Activated naive CD8-positive, alpha-beta T cell treated with anti-CD3 and anti-CD28 coated beads for 36 hours (primary cell): Measurements from ENCODE around the gene MYH6. TPM values are rescaled to one million over a fixed set of nuclear protein-coding genes. Genes with fewer than 3 reads are reported as not detected.

Experiments
- DNase-seq: peaks from one replicate; pipeline ENCODE4 v3.0.0; 2021
- H3K27ac Mint-ChIP-seq: one replicate; pipeline ENCODE4 v1.8.0; 2022; ENCODE audit warnings: mild to moderate bottlenecking, moderate library complexity, mixed read lengths
- H3K27me3 Mint-ChIP-seq: one replicate; pipeline ENCODE4 v1.8.0; 2022; ENCODE audit warnings: mild to moderate bottlenecking, mixed read lengths
- H3K36me3 Mint-ChIP-seq: one replicate; pipeline ENCODE4 v1.8.0; 2021; ENCODE audit warnings: mild to moderate bottlenecking, mixed read lengths
- H3K4me1 Mint-ChIP-seq: one replicate; pipeline ENCODE4 v1.8.0; 2021; ENCODE audit warnings: mixed read lengths
- H3K4me3 Mint-ChIP-seq: one replicate; pipeline ENCODE4 v1.8.0; 2022; ENCODE audit warnings: mild to moderate bottlenecking, moderate library complexity, mixed read lengths
- H3K9me3 Mint-ChIP-seq: one replicate; pipeline ENCODE4 v1.8.0; 2022; ENCODE audit warnings: mixed read lengths
- total RNA-seq, 2 experiments: library from RNA; stranded (reverse); gene quantifications; one replicate each; pipeline ENCODE4 v1.2.3, GENCODE V29; 2021

The MYH6 gene
- total RNA-seq, 2 experiments from 2014 or later: not detected

- no peaks in the 10 kb centered on the region for H3K9me3 Mint-ChIP-seq
- H3K4me1 Mint-ChIP-seq: peaks cover 2% of the 10 kb centered on the region
- peaks cover 18% of the 10 kb centered on the region for H3K27me3 Mint-ChIP-seq
- no peaks in the 10 kb centered on the region for H3K36me3 Mint-ChIP-seq
- DNase-seq: no peak
- H3K27ac Mint-ChIP-seq: no peak overlapping the region
- no peak overlapping the region for H3K4me3 Mint-ChIP-seq
These were observed 50.8 kb downstream of the MYH6 start for GRCh38 chr14:23357261-23357660.

GRCh38 chr14:23356662-23357061 lies 51.4 kb downstream of the MYH6 start:
- Mint-ChIP-seq H3K9me3 (no peaks in the 10 kb centered on the region), H3K4me3 (no peak overlapping the region)

DNA sequence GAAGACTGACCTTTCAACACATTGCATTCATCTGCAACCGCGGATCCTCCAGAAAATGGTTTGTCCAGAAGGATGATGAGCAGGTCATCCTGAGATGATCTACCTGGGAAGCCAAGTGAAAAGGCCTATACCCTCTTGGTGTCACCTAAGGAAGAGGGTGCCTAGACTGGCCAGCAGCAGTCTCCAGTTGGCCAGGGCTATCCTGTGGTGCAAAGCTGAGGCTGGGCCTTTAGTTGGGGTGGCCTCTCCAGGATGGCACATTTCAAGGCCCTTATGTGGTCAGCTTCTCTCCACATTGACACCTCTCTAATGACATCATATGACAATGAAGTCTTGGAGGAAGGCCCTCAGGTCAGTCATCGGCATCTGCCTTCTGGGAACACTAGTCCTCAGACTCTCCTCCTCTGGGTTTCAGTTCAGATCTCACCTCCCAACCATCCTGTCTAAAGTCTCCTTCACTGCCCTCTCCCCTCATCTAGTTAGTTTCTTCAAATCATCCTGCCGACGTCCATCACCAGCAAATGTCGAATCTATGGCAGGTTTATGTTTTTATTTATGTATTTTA lies 52.1 kb downstream of the MYH6 start:
- no peaks in the 10 kb centered on the region for H3K36me3 Mint-ChIP-seq
- H3K27ac Mint-ChIP-seq: no peak overlapping the region
- DNase-seq: no peak
- H3K4me3 Mint-ChIP-seq: no peak overlapping the region
- peaks cover 6% of the 10 kb centered on the region for H3K4me1 Mint-ChIP-seq
- H3K27me3 Mint-ChIP-seq: peaks cover 23% of the 10 kb centered on the region
- H3K9me3 Mint-ChIP-seq: no peaks in the 10 kb centered on the region

More at GRCh38 chr14:23356662-23357061, 51.4 kb downstream of the MYH6 start:
- DNase-seq: no peak
- no peaks in the 10 kb centered on the region for H3K36me3 Mint-ChIP-seq
- peaks cover 2% of the 10 kb centered on the region for H3K4me1 Mint-ChIP-seq
- H3K27ac Mint-ChIP-seq: no peak overlapping the region
- H3K27me3 Mint-ChIP-seq: peaks cover 18% of the 10 kb centered on the region

DNA sequence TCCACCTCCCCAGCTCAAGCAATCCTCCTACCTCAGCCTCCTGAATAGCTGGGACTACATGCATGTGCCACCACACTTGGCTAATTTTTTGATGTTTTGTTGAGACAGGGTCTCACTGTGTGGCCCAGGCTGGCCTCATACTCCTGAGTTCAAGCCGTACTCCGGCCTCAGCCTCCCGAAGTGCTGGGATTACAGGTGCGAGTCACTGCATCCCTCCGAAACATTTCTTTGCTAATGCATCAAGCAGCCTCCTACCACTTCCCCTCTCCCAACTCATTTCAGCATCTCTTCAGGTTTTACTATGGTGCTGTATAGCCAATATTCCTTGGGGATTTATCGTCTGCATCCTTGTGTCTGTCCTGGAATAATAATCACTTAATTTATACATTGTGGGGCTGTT lies 53.1 kb downstream of the MYH6 start:
- Mint-ChIP-seq H3K9me3 (no peaks in the 10 kb centered on the region), H3K4me1 (peaks cover 6% of the 10 kb centered on the region), H3K36me3 (peaks cover 2% of the 10 kb centered on the region), H3K4me3 (no peak overlapping the region), H3K27me3 (peaks cover 23% of the 10 kb centered on the region), H3K27ac (no peak overlapping the region)
- no peak for DNase-seq

DNA sequence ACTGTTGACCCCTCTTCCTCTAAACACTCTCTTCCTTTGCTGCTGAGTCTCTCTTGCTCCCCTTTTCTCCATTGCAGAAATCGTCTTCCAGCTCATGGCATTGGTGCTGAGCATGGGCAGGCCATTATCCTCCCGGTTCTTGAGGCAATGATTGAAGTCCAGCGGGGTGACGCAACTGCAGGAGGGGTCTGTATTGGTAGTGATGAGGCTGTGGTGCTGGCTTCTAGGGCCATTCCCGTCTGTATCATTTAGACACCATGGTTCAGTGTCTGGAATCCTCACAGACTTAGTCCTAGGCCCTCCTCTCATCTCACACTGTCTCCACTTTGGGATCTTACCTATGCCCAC lies 54.7 kb downstream of the MYH6 start:
- Mint-ChIP-seq H3K36me3 (peaks cover 2% of the 10 kb centered on the region), H3K27ac (no peak overlapping the region), H3K4me1 (peaks cover 6% of the 10 kb centered on the region), H3K4me3 (peak overlapping the region; percentile 73), H3K27me3 (peaks cover 23% of the 10 kb centered on the region), H3K9me3 (no peaks in the 10 kb centered on the region)
- DNase-seq: no peak

DNA sequence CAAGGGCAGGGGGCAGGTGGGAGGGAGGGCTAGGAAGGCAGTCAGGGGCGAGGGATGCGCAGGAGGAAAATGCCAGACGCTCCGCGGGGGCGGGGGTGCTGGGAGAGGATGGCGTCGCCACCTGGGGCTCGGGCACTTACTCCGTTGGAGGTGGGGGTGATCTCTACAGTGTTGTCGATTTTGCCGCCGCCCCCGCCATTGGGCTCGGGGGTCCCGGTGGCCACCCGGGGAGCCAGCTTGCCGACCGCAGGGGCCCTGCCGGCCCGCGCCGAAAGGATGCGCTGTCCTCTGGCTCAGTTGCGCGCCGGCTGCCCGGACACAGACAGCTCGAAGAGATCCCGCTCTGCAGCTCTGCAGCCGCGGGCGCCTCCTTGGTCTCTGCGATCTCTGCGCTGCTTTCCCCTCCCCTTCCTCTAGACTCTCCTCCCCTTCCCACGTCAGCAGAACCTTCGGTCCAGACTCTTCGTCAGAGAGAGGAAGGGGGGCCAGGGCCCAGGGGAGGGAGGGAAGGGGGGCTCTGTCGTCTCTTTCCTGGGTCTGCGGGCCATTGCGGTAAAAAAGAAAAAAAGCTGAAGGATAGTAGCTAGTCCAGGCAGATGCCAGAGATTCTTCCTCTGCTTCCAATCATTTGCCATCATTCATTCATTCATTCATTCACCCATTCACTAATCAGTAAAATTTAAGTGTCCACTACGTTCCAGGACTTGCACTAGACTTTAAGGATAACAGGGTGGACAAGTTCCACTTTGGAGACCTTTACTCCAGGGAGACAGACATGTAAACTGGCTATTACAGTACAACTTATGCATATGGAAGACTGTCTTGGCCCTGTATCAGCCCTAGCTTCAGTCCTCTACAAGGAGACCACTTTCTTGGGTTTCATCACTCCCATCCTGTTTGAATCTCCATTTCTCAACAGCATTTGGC lies 55.3 kb downstream of the MYH6 start, which contains the start of gene SLC22A17:
Gene SLC22A17 (minus strand): TSS at position 382 of the 927 bp plus-strand sequence.
- peaks cover 6% of the 10 kb centered on the region for H3K4me1 Mint-ChIP-seq
- no peaks in the 10 kb centered on the region for H3K9me3 Mint-ChIP-seq
- no peak within 1 kb of the TSS for H3K27ac Mint-ChIP-seq
- DNase-seq: peak; percentile 49
- H3K4me3 Mint-ChIP-seq: peak within 1 kb of the TSS; percentile 73
- peaks cover 23% of the 10 kb centered on the region for H3K27me3 Mint-ChIP-seq
- H3K36me3 Mint-ChIP-seq: peaks cover 2% of the 10 kb centered on the region

GRCh38 chr14:23351681-23352505 lies 56.2 kb downstream of the MYH6 start:
- Mint-ChIP-seq H3K36me3 (peaks cover 2% of the 10 kb centered on the region), H3K4me3 (peak overlapping the region; percentile 73)
- no peak for DNase-seq

GRCh38 chr14:23349156-23349845 lies 58.8 kb downstream of the MYH6 start:
- H3K9me3 Mint-ChIP-seq: no peaks in the 10 kb centered on the region
- peaks cover 2% of the 10 kb centered on the region for H3K36me3 Mint-ChIP-seq
- no peak overlapping the region for H3K4me3 Mint-ChIP-seq
- no peak overlapping the region for H3K27ac Mint-ChIP-seq
- peaks cover 22% of the 10 kb centered on the region for H3K27me3 Mint-ChIP-seq
- H3K4me1 Mint-ChIP-seq: peaks cover 6% of the 10 kb centered on the region
- DNase-seq: no peak

More at GRCh38 chr14:23351681-23352505, 56.2 kb downstream of the MYH6 start:
- Mint-ChIP-seq H3K9me3 (no peaks in the 10 kb centered on the region), H3K27me3 (peaks cover 23% of the 10 kb centered on the region), H3K27ac (no peak overlapping the region), H3K4me1 (peaks cover 6% of the 10 kb centered on the region)

- Mint-ChIP-seq H3K4me1 (peaks cover 6% of the 10 kb centered on the region), H3K27me3 (peaks cover 12% of the 10 kb centered on the region), H3K9me3 (no peaks in the 10 kb centered on the region), H3K36me3 (peaks cover 2% of the 10 kb centered on the region), H3K27ac (no peak overlapping the region), H3K4me3 (no peak overlapping the region)
- no peak for DNase-seq
These were observed 59.8 kb downstream of the MYH6 start for GRCh38 chr14:23348297-23348655.

GRCh38 chr14:23347406-23348296 lies 60.4 kb downstream of the MYH6 start:
- H3K36me3 Mint-ChIP-seq: peaks cover 2% of the 10 kb centered on the region
- no peak for DNase-seq
- peaks cover 7% of the 10 kb centered on the region for H3K27me3 Mint-ChIP-seq
- no peak overlapping the region for H3K4me3 Mint-ChIP-seq
- H3K4me1 Mint-ChIP-seq: peaks cover 4% of the 10 kb centered on the region
- H3K27ac Mint-ChIP-seq: no peak overlapping the region
- H3K9me3 Mint-ChIP-seq: no peaks in the 10 kb centered on the region

DNA sequence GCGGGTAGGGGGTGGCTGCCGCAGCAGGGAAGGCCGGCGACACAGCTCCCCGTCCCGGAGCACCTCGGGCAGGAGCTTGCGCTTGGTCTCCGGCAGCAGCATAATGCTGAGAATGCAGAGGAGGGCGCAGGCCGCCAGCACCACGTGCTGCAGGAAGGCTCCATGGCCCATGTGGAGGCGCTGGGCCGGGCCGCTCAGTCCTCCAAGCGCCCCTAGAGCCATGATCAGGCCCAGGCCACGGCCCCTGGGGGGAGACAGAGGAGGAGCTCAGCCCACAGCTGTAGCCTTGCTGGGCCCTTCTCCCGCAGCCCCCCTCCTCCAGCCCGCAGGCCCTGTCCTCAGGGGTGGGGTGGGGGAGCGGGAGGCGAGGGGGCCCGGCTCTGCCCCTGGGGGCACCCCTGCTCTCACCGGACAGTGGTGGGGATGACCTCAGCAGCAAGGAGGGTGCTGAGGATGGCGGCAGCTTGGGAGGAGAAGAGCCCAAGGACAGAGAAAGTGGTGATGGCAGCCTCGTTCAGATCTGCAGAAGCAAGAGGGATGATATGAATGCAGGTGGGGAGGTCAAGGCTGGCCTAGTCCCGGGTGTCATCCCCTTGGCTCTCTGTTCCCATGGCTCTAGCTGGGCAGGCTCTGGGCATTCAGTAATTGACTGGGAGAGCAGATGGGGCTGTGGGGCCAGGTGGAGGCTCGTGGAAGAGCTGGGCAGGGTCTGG lies 61.2 kb downstream of the MYH6 start:
- Mint-ChIP-seq H3K4me3 (no peak overlapping the region), H3K27ac (no peak overlapping the region), H3K9me3 (no peaks in the 10 kb centered on the region), H3K4me1 (peaks cover 4% of the 10 kb centered on the region), H3K27me3 (peaks cover 5% of the 10 kb centered on the region), H3K36me3 (peaks cover 2% of the 10 kb centered on the region)
- DNase-seq: no peak

- Mint-ChIP-seq H3K27ac (no peak overlapping the region), H3K9me3 (no peaks in the 10 kb centered on the region), H3K4me1 (peaks cover 1% of the 10 kb centered on the region), H3K36me3 (peaks cover 2% of the 10 kb centered on the region), H3K4me3 (no peak overlapping the region), H3K27me3 (peaks cover 3% of the 10 kb centered on the region)
- no peak for DNase-seq
These were observed 61.9 kb downstream of the MYH6 start for GRCh38 chr14:23345987-23346692.

DNA sequence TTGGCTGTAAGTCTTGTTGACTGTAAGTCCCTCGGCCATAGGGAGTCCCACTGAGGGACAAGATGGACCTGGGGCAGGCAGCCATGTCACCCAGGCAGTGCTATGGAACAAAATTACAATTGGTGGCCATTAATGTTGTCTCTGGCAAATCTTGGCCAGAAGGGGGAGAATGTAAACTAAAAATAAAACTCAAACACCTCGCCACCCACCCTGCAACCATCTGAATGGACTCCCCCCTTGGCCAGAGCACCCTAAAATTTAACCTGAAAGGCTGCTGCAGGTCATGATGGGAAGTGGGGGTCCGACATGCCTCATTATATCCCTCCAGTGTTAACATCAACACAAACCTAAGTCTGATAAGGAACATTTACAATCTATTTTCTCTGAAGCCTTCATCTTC lies 63.6 kb downstream of the MYH6 start:
- no peak for DNase-seq
- Mint-ChIP-seq H3K27me3 (no peaks in the 10 kb centered on the region), H3K9me3 (no peaks in the 10 kb centered on the region), H3K27ac (no peak overlapping the region), H3K4me1 (no peaks in the 10 kb centered on the region), H3K36me3 (no peaks in the 10 kb centered on the region), H3K4me3 (no peak overlapping the region)
